M059J (cell line): ENCODE data around the gene RAD51B. TPM values are rescaled to one million over a fixed set of nuclear protein-coding genes. Genes with fewer than 3 reads are reported as not detected.

Source experiments
- DNase-seq: peaks from one replicate; pipeline ENCODE4 v3.0.0-alpha.2; 2012; ENCODE audit warnings: low read depth
- total RNA-seq: library from RNA; depleted of rRNA; stranded (reverse); fragments of >200 nt; shearing (Covaris generic); gene quantifications from 2 replicates; pipeline ENCODE4 v1.2.3, GENCODE V29; 2014

The RAD51B gene
- total RNA-seq, 1 experiment from 2014 or later = 19.0 TPM

- no peak for DNase-seq
These were observed 775.3 kb downstream of the RAD51B start for GRCh38 chr14:68594737-68595380.

GRCh38 chr14:68596211-68596610 lies 776.6 kb downstream of the RAD51B start:
- DNase-seq = no peak

GRCh38 chr14:68596701-68597100 lies 777.1 kb downstream of the RAD51B start:
- no peak for DNase-seq

- no peak for DNase-seq
These were observed 778.5 kb downstream of the RAD51B start for GRCh38 chr14:68598089-68598488.

DNA sequence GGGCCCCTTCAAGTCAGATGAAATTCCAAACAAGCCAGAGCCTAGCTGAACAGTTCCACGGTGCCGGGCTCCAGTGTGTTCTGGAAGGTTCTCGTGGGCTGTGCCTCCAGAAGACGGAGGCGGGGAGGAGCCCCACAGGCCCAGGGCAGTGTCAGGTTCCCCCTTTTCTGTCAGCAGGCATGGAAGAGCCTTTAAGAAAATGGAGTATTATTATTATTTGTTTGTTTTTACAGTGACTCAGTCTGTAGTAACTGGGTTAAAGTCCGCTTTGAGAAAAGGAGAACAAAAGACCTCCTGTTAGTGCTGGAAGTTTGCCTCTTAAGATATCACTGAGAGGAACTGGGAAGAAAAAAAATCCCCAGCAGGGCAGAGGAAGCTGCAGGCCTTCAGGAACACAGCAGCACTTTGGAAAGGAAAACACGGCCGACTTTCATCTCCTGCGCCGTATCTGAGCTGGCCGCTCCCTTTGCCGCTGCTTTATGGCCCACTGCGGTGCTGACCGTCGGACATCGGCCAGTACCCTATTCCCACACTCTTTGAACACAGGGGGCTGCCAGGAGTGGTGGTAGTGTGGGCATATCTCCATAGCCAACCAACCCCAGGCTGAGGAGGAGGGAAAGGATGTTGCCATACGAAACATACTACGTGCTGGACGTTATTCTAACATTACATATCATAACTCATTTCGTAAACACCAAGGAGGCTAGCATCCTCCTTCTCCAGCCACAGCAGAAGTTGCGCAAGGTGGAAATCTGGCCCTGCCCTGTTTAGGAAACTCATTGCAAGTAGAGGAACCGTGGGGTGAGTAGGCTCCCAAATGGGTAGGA lies 779.3 kb downstream of the RAD51B start:
- DNase-seq = peak; percentile 92

- DNase-seq = no peak
These were observed 780.5 kb downstream of the RAD51B start for GRCh38 chr14:68599896-68600610.

GRCh38 chr14:68602507-68602906 lies 782.9 kb downstream of the RAD51B start:
- DNase-seq = no peak

DNA sequence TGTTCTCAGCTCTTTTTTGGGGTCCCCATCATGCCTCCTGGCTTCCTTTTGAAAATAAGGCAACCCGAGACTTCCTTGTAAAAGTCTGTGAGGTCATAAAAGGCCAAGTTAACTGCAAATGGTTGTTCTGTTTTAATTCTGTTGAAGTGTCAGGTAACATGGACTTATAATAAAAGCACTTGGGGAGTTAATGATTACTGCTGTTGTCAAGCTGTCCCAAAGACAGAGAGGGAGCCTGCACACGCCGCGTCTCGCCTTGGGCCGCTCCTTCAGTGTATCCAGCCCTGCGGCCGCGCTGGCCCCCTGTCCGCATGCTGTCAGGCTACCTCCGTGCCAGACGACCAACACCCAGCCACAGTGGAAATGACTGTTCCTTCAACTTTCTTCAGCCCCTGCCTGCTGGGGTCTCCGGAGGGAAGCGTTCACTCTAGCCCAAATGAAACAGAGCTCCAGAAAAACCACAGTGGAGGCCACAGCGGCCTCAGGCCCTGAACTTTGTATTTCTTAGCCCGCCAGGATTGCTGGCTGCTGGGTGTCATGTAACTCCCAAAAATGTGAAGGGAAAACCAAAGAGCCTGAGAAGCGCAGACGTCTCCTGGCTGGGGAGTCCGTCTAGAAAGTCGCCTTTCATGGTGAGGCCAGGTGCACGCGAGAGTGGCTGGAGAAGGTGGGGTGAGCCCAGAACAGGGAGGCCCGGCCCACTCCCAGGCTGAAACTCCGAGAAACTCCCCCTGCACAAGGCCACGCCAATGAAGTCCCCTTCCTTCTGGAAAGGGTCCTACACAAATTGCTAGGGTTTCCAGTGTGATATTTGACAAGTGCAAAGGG lies 784.2 kb downstream of the RAD51B start:
- DNase-seq = no peak

- no peak for DNase-seq
These were observed 784.8 kb downstream of the RAD51B start for GRCh38 chr14:68604361-68604730.

- DNase-seq = no peak
These were observed 785.2 kb downstream of the RAD51B start for GRCh38 chr14:68604822-68605221.

GRCh38 chr14:68606176-68606575 lies 786.6 kb downstream of the RAD51B start:
- no peak for DNase-seq

- DNase-seq = no peak
These were observed 787.1 kb downstream of the RAD51B start for GRCh38 chr14:68606644-68607043.

DNA sequence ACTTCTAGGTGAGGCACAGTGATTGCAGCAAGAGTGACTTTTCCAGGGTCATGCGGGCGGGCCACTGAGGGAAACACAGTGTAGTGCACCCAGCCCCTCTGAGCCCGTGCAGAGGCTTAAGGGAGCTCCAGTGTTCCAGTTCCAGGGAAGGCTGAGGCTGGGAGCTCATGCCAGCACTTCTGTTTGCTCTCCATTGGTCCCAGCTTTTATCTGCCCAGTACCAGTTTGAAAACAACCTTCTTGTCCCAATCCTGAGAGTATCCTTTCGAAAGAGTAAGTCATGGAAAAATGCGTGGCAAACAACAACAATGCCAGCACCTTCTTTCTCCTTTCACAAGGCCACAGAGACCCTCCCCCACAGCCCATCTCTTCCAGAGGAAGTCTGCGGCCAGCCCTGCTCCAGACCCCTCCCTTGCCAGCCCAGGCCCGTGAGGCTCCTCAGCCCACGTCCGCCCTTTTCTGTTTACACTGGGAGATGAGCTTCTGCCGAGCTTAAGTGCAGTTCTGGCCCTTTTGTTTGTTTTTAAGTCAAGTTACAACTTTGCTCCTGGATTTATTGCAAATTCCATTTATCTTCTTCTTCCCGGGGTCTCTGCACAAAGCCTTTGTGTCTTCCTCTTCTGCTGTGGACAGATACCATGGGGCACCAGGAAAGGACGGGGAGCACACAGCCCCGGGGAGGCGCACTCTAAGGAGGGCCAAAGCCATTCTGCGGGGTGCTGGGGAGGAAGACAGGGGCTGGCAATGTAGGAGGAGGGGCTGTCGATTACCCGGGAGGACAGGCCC lies 787.7 kb downstream of the RAD51B start:
- DNase-seq = no peak

DNA sequence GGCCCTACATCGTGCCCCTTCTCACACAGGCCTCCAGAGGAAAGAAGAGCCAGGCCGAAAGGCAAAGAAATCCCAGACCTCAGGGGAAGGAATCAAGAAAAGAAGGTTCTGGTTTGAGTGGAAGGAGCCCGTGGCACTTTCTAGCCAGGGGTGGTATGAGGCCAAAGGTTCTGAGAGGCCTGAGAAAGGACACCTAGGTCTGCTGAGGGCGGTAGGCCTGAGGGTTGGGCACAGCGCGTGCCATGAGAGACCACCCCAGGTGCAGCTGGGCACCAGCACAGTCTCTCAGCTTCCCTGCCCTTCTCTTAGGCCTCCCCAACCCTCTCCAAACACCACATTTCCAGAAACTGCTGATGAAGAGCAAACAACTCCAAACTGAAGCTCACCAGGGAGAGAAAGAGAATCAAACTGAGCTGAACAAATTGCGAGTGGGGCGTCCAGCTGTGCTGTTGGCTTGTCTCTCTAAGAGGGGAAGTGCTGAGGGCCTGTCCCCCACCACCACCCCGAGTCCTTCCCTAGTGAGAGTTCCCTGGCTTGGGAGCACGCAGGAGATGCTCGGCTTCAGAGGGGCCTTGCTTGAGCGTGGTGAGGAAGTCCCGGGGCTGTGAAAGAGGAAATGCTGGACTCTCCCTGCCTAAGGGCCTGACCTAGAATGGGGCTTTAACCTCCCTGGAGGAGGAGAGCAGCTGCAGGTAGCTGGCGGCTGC lies 788.4 kb downstream of the RAD51B start:
- no peak for DNase-seq

GRCh38 chr14:68608574-68608962 lies 789.0 kb downstream of the RAD51B start:
- no peak for DNase-seq

DNA sequence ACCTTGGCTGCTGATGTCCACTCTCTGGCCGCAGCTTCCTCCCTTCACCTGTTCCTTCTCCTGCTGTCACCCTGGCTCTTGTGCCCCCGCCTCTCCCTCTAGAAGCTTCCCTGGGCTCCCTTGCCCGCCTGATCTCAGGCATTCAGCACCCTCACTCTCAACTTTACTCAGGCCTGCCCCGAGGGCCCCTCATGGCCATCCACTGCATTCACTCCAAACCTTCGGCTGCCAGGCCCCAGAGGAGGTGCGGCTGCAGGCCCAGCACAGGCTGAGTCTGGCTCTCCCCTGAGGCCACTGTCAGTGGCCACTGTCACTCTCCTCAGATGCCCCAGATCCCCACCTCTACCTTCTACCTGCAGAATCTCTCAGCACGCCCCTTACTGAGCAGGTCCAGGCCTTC lies 789.4 kb downstream of the RAD51B start:
- DNase-seq = no peak

DNA sequence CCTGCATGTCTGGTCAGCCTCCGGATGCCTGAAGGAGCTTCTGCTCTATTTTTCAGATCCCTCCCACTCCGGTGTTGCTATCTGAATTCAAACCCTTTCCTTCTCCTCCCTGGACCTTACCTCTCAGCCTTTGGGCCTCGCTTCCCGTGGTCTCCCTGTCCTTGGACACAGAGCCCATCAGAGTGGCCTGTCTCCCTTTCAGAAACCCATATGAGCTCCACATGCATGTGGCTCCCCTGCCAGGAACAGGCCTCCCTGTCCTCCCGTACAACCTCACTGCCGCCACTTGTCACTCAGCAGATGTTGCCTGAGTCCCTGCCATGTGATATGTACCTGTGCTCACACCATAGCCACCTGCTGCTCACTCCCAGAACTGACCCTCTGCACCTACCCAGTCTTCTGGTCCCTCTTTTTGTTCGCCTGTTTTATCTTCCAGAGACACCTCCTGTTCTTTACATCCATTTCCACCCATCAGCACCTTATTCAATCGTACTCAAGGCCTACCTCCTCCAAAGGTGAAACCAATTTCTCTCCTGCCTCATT lies 790.7 kb downstream of the RAD51B start:
- DNase-seq = no peak

DNA sequence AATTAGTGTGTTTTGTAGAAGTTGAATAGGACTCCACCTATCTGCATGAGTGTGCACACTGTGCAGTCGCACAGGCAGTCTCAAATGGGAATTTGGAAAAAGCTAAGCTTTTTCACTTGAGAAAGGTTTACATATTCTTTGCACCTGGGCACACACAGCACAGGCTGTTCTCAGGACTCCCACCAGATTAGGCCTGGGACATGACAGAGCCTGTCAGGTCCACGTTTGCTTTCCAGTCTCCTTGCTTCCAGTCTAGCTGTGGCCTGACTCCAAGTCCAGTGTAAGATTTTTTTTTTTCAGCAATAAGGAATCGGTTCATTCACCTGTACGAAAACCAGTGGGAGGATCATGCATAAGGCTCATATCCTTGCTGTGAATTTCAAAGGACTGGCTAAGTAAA lies 792.0 kb downstream of the RAD51B start:
- DNase-seq = no peak

DNA sequence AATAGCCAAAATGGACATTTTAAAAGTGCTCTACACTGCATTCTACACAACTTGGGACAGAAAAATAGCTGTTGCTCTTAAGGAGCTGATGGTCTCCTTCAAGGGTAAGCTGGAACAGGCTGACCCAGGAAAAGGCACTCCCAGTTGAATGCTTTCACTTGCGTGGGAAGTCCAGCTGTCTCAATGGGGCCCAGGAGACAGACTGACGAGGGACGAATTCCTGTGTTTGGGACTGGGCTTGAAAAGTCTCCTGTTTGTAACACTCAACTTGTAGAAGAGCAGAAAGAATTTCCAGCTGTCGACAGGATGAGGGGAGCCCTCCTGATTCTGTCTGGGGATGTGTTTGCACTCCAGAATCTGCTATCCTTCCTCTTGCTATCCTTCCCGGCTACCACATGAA lies 792.5 kb downstream of the RAD51B start:
- no peak for DNase-seq

- peak; percentile 59 for DNase-seq
These were observed 796.8 kb downstream of the RAD51B start for GRCh38 chr14:68616221-68616902.
